Renal cortex interstitium (tissue), 11 donors: ENCODE results near the gene SSTR5. TPM values are rescaled to one million over a fixed set of nuclear protein-coding genes. Genes with fewer than 3 reads are reported as not detected.

Source experiments
- DNase-seq, 11 donors: peaks; one replicate each; pipeline ENCODE4 v3.0.0-alpha.2; 2013; ENCODE audit warnings: low read depth in 9 of 11, low spot score in 4 of 11; ENCODE audit errors: extremely low read depth in 1 of 11
- polyA plus RNA-seq, 3 donors: library from polyadenylated mRNA; unstranded; fragments of 120-200 nt; gene quantifications; one replicate each; pipeline ENCODE4 v1.2.1, GENCODE V29; 2013; ENCODE audit not compliant: insufficient read length in 3 of 3

The SSTR5 gene
- polyA plus RNA-seq, 3 donors, result 0.13 to 0.39 (median 0.14) TPM

- no peak for DNase-seq
Observed at GRCh38 chr16:1127101-1127500, 54.6 kb downstream of the SSTR5 start.

- no peak for DNase-seq
Observed at GRCh38 chr16:1127971-1128715, 55.6 kb downstream of the SSTR5 start.

DNA sequence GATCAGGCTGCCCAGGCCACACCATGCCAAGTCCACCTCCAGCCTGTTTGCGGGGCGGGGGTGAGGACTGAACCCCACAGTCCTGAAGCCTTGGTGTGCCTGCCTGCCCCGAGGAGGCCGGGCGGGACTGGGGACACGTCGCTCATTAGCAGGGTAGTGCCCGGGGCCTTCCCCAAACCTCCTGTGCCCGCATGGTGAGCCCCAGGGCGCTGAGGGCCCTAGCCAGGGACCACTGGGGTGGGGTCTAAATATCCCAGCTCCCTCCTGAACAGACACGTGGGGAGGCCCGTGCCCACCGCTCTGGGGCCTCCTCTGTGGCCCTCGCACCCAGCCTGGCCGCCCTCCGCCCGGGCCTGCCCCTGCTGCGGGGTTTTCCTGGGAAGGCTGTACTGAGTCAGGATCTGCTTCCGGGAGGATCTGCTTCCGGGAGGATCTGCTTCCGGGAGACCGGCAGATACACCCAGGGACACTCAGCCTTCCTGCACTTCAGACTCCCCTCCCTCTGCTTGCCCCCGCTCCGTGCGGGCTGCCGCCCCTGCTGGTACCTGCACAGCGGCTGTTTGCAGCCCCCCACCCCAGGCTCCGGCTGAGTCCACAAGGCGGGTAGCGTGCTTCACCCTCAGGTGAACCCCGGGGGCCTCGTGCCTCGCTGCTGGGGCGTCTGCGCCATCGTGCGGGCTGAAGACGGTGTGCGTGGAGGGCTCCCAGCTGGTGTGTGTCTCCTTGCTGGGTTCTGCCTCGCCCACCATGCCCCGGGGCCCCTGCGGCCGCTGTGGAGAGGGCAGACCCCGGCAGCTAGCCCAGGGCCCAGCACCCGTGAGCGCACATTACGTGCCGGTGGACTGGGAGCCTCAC lies 56.8 kb downstream of the SSTR5 start:
- no peak for DNase-seq

DNA sequence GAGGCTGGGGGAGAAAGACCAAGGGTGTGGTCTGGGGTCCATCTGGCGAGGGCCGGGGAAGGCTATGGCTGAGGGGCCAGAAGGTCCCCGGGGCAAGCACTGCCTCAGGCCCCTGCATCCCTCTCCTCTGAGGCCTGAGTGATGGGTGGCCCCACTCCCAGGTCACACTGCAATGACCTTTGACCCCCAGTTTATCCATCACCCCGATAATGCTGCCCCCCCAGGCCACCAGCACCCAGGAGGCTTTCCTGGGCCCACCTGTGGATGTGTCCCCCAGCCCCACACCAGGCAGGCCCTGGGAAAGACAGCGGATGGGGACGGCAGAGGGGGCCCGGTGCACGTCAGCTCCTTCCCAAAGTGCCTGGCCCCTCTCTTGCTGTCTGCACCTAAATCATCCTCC lies 57.8 kb downstream of the SSTR5 start:
- no peak for DNase-seq

Other genes with a start within 250 kb of the SSTR5 start
- 10 to 100 TPM; 14.3 to 23.0 (median 18.4) TPM for gene LMF1, start 101.8 kb upstream of the SSTR5 start, polyA plus RNA-seq
- gene SOX8, start 91.0 kb upstream of the SSTR5 start, polyA plus RNA-seq, result 1 to 10 TPM; 2.9 to 4.7 (median 3.4) TPM
- gene C1QTNF8, start 23.5 kb downstream of the SSTR5 start, polyA plus RNA-seq, result not detected
- gene CACNA1H, start 80.4 kb downstream of the SSTR5 start, polyA plus RNA-seq, result 10 to 100 TPM; 20.3 to 30.5 (median 29.4) TPM
- 1 to 10 TPM; 1.1 to 1.7 (median 1.1) TPM for gene TPSG1, start 152.5 kb downstream of the SSTR5 start, polyA plus RNA-seq
- gene TPSB2, start 157.4 kb downstream of the SSTR5 start, polyA plus RNA-seq, result under 1 TPM in 1 of 3 donors, not detected in 2; 0.37 TPM
- gene TPSAB1, start 168.0 kb downstream of the SSTR5 start, polyA plus RNA-seq, result under 1 TPM in 1 of 3 donors, not detected in 2; 0.22 TPM
- gene TPSD1, start 183.3 kb downstream of the SSTR5 start, polyA plus RNA-seq, result under 1 TPM in 1 of 3 donors, not detected in 2; 0.95 TPM
- gene UBE2I, start 236.9 kb downstream of the SSTR5 start, polyA plus RNA-seq, result 100 to 1,000 TPM; 151 to 176 (median 155) TPM